ENCODE results near the gene GATB.

The GATB gene

GRCh38 chr4:151689211-151689991, 71.4 kb downstream of the GATB start:
- ChIA-PET CTCF (interaction anchor here (1.2 to 1.4 kb wide), 2 partner anchors 10 to 13 kb away, joined by 3 read pairs; no protein-coding TSS in a partner anchor), POLR2A (no interaction called here)

GRCh38 chr4:151688785-151689043, 72.1 kb downstream of the GATB start:
- no peak for TF ChIP-seq CTCF (IDR thresholded peaks at IDR 0.05; ENCODE audit: control extremely low read depth, extremely low read depth, low read depth, missing control alignments)
- no peak for DNase-seq (ENCODE audit: extremely low spot score)
- POLR2A ChIA-PET, result no interaction called here
- CTCF ChIA-PET, result no interaction called here

More at GRCh38 chr4:151689211-151689991, 71.4 kb downstream of the GATB start:
- TF ChIP-seq CTCF (IDR thresholded peaks at IDR 0.05; ENCODE audit: control extremely low read depth, extremely low read depth, low read depth, missing control alignments), result no peak
- DNase-seq (ENCODE audit: extremely low spot score), result no peak

DNA sequence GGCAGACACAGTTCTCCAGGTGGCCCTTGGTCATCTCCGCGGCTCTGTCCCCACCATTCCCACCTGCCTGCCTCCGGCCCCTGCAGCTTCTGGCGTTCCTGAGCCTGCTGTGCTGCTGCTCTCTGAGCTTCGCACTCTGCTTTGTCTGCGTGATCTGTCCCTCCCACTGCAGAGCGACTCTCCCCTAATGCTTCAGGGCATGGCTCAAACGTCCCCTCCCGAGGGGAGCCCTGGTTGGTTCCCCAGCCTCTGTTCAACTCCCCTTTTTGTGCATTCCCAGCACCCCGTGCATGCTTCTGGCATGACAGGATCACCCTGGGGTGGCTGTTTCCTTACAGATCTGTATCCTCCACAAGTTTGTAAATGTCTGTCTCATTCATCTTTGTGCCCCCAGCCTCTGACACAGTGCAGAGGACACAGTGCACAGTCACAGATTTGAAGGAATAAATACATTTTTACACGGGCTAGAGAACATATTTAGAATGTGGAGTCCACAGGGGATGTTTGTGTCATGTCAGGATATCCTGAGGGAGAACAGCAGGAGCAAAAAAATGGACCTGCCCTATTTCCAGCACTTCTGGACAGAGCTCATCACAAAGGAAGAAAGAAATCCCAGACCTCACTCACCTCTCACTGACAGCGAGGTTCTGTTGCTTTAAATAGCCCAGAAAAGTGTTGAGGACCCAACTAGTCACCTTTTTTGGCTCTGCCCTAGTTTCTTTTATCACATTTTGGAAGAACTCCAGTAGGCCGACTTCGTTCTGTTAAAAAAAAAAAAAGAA, 72.6 kb downstream of the GATB start:
- ChIA-PET CTCF (no interaction called here), POLR2A (no interaction called here)
- DNase-seq (ENCODE audit: extremely low spot score), result no peak
- no peak for TF ChIP-seq CTCF (IDR thresholded peaks at IDR 0.05; ENCODE audit: control extremely low read depth, extremely low read depth, low read depth, missing control alignments)

DNA sequence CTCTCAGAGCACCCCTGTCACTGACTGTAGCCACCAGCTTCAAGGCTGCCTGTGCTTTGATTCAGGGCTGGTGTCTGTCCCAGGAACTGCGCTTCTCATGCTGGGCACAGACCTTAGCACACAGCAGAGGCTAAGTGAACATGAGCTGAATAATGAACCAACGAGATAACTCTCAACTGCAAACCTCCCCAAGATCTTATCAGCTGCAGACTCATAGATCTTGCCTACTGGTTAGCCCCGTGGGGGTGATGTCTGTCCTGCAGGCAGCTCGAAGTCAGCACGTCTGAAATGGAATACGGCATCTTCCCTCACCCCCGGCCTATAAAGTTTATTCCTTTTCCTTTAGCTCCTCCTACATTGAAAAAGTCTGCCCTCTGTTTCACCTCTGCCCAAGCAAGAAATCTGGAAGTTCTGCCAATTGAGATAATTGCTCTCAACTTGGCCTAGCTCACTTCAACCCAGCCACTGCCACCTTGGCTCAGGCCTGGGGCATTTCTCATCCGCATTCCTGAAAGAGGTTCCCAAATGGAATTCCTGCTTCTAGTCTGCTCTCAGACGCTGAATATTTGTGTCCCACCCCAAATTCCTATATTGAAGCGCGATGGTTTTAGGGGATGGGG, 73.7 kb downstream of the GATB start:
- no peak for TF ChIP-seq CTCF (IDR thresholded peaks at IDR 0.05; ENCODE audit: control extremely low read depth, extremely low read depth, low read depth, missing control alignments)
- no peak for DNase-seq (ENCODE audit: extremely low spot score)
- CTCF ChIA-PET, result interaction anchor here (0.6 to 1.3 kb wide), 2 partner anchors 8 to 27 kb away, joined by 3 read pairs; no protein-coding TSS in a partner anchor
- POLR2A ChIA-PET, result interaction anchor here (0.5 kb wide), 1 partner anchor 68 kb away, joined by 3 read pairs; no protein-coding TSS in a partner anchor

DNA sequence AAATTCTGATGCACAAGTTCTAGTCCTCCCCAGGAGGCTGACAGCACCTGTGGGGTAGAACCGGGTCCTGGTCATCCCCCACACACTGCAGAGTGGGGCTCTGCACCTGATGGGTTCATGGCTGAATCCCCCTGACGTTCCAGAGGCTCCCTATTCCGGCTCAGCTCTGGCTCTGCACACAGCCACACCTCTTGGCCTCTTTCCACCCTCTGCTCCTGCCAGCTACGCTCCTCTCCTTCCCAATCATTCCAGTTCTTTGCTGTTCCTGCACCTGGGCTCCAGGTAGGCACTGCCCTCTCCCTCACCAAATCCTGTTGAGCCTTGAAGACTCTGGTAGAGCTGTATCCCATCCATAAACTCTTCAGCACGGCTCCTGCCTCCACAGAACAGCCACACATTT, 75.5 kb downstream of the GATB start:
- ChIA-PET CTCF (interaction anchor here (1.0 to 2.3 kb wide), 4 partner anchors 10 to 27 kb away, joined by 3 to 6 read pairs (median 4); no protein-coding TSS in a partner anchor), POLR2A (no interaction called here)
- no peak for TF ChIP-seq CTCF (IDR thresholded peaks at IDR 0.05; ENCODE audit: control extremely low read depth, extremely low read depth, low read depth, missing control alignments)
- no peak for DNase-seq (ENCODE audit: extremely low spot score)

- POLR2A ChIA-PET, result no interaction called here
- DNase-seq (ENCODE audit: extremely low spot score), result no peak
- CTCF ChIA-PET, result no interaction called here
- TF ChIP-seq CTCF (IDR thresholded peaks at IDR 0.05; ENCODE audit: control extremely low read depth, extremely low read depth, low read depth, missing control alignments), result no peak
Measured at GRCh38 chr4:151681085-151681484, 79.7 kb downstream of the GATB start.
